Spleen (tissue), 11 donors: ENCODE measurements around the gene FMNL1. TPM values are rescaled to one million over a fixed set of nuclear protein-coding genes. Genes with fewer than 3 reads are reported as not detected.

ENCODE experiments used
- DNase-seq: peaks from one replicate; pipeline ENCODE4 v3.0.0-alpha.2; 2020
- H3K27ac ChIP-seq, 8 donors: fragments of 200-600 bp; sonication (generic) in 7 of 8; 1 replicate in 4 of 8; 2 replicates in 4 of 8; pipeline versions ENCODE4 v1.5.0 to v1.8.0; 2016 to 2021; ENCODE audit warnings: inconsistent platforms in 4 of 8, mild to moderate bottlenecking in 4 of 8, moderate library complexity in 1 of 8
- H3K27me3 ChIP-seq, 7 donors: fragments of 200-600 bp; sonication (generic) in 6 of 7; replicated peaks in 1 of 7; 1 replicate in 4 of 7; 2 replicates in 3 of 7; pipeline versions ENCODE4 v1.5.0 to v1.8.0; 2016 to 2021; ENCODE audit warnings: inconsistent platforms in 3 of 7, mild to moderate bottlenecking in 1 of 7
- H3K36me3 ChIP-seq, 6 donors: fragments of 200-600 bp; sonication (generic) in 5 of 6; 1 replicate in 4 of 6; 2 replicates in 2 of 6; pipeline versions ENCODE4 v1.5.0 to v1.8.0; 2016 to 2021; ENCODE audit warnings: inconsistent platforms in 2 of 6
- H3K4me1 ChIP-seq, 6 donors: fragments of 200-600 bp; sonication (generic) in 5 of 6; 1 replicate in 3 of 6; 2 replicates in 3 of 6; pipeline versions ENCODE4 v1.5.0 to v1.8.0; 2016 to 2021; ENCODE audit warnings: inconsistent platforms in 3 of 6
- H3K4me3 ChIP-seq, 8 donors: fragments of 200-600 bp; sonication (generic) in 7 of 8; 1 replicate in 4 of 8; 2 replicates in 4 of 8; pipeline versions ENCODE4 v1.5.0 to v1.8.0; 2016 to 2021; ENCODE audit warnings: inconsistent platforms in 4 of 8, mild to moderate bottlenecking in 4 of 8, moderate library complexity in 2 of 8
- H3K9me3 ChIP-seq, 8 donors: fragments of 200-600 bp; sonication (generic) in 7 of 8; 1 replicate in 4 of 8; 2 replicates in 4 of 8; pipeline versions ENCODE4 v1.5.0 to v1.8.0; 2016 to 2021; ENCODE audit warnings: inconsistent platforms in 4 of 8
- POLR2A ChIP-seq, 3 donors: fragments of 450-650 bp; IDR thresholded peaks; one replicate each; pipeline ENCODE4 v1.5.1; 2017; ENCODE audit warnings: antibody characterized with exemption in 3 of 3, mild to moderate bottlenecking in 1 of 3
- POLR2AphosphoS5 ChIP-seq, 3 donors: sonication (generic); formaldehyde crosslinking; IDR thresholded peaks; one replicate each; pipeline ENCODE4 v1.5.1; 2017; ENCODE audit warnings: antibody characterized with exemption in 3 of 3
- WGBS, 5 donors: extraction: QIAGEN DNeasy Blood & Tissue Kit in 3 of 5; methylation state at CpG; one replicate each; pipeline versions ENCODE4 v1.1.5 to v1.1.7; 2013 to 2018; 5-methylcytosine and 5-hydroxymethylcytosine counted together
- intact Hi-C: fragments of 100-400 bp; cut with DNase I; formaldehyde crosslinking; loops from one replicate; pipeline ENCODE4 v1.15.0; 2023; ENCODE audit warnings: low total_unique reads
- polyA plus RNA-seq, 3 donors: library from polyadenylated mRNA; stranded (reverse); fragments of 200-250 nt; gene quantifications; one replicate each; pipeline ENCODE4 v1.2.1, GENCODE V29; 2013
- total RNA-seq, 7 donors: library from RNA; depleted of rRNA in 3 of 7; stranded (reverse); fragments of >200 nt in 3 of 7; fragmentation: NEBNext Ultra II Directional in 4 of 7; extraction: Animal tissue kit (Norgen Biotek cat#: 25700) in 4 of 7; gene quantifications; one replicate each; pipeline versions ENCODE4 v1.1.0 to v1.2.1, GENCODE V29; 2016 to 2021
- TF ChIP-seq, protein P1 (sequence below), 11 experiments: fragments of 200-600 bp in 7 of 11; fragments of 450-650 bp in 4 of 11; sonication (generic) in 4 of 11; IDR thresholded peaks in 8 of 11; conservative IDR thresholded peaks in 3 of 11; 1 replicate in 7 of 11; 2 replicates in 4 of 11; pipeline versions ENCODE4 v1.4.0 to v1.8.0; 2016 to 2021; ENCODE audit warnings: antibody characterized with exemption in 11 of 11, inconsistent platforms in 4 of 11, mild to moderate bottlenecking in 1 of 11
- donor health status: healthy with polysubstance abuse.
- donor health status: DM: no; HTN: no; CAD: no; lungs with moderate emphysema.
- donor health status: DM: no; HTN: no; CAD: no.
- donor health status: Bipolar disorder and iron deficiency.
- donor health status: healthy.
- donor health status: DM: no; HTN: no; CAD: no.
- donor health status: DM: yes; HTN: yes; CAD: no.

Gene FMNL1
- total and polyA plus RNA-seq, 10 donors: 40.8 to 281 (median 142) TPM

DNA sequence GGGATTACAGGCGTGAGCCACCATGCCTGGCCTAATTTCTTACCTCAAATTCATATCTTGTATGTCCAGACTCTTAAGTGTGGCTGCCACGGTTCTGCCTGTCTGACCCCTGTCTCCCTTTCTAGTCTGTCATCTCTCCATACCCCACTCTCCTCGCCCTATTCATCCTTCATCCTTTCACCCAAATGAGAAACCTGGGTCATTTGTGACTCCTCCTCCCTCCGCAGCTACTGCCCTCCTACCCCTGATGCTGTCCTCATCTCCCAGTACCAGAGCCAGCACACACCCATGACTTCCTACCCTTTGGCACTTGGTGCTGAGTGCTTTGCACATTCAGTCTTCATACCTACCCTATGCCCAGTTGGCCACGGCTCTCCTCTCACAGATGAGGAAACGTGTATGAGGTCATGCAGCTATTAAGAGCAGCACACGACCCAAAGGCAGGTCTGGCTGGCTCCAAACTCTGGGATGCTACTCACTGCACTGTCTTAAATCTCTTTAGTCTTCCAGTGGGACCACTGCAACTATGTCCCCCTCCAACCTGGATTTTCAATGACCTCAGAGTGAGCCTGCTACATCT lies 38.6 kb downstream of the FMNL1 start:
- no peaks in the 10 kb centered on the region for H3K9me3 ChIP-seq
- WGBS, 5 donors: 83 to 88% (median 85%) methylated on average over 7 of the region's 7 CpGs
- H3K27me3 ChIP-seq: no peaks in the 10 kb centered on the region
- H3K4me1 ChIP-seq: peaks cover 0 to 46% (median 26%) of the 10 kb centered on the region in 6 donors
- no peak overlapping the region for H3K4me3 ChIP-seq
- H3K36me3 ChIP-seq: peaks cover 0 to 27% (median 19%) of the 10 kb centered on the region in 6 donors
- intact Hi-C loops: no loop called here
- TF ChIP-seq, protein P1, sequence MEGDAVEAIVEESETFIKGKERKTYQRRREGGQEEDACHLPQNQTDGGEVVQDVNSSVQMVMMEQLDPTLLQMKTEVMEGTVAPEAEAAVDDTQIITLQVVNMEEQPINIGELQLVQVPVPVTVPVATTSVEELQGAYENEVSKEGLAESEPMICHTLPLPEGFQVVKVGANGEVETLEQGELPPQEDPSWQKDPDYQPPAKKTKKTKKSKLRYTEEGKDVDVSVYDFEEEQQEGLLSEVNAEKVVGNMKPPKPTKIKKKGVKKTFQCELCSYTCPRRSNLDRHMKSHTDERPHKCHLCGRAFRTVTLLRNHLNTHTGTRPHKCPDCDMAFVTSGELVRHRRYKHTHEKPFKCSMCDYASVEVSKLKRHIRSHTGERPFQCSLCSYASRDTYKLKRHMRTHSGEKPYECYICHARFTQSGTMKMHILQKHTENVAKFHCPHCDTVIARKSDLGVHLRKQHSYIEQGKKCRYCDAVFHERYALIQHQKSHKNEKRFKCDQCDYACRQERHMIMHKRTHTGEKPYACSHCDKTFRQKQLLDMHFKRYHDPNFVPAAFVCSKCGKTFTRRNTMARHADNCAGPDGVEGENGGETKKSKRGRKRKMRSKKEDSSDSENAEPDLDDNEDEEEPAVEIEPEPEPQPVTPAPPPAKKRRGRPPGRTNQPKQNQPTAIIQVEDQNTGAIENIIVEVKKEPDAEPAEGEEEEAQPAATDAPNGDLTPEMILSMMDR (IDR thresholded peaks at IDR 0.05 in 8 of 11, conservative IDR thresholded peaks at IDR 0.05 in 3 of 11): no peak
- no peak for TF ChIP-seq POLR2A (IDR thresholded peaks at IDR 0.05)
- no peak for TF ChIP-seq POLR2AphosphoS5 (IDR thresholded peaks at IDR 0.05)
- no peak overlapping the region for H3K27ac ChIP-seq
- DNase-seq: no peak

DNA sequence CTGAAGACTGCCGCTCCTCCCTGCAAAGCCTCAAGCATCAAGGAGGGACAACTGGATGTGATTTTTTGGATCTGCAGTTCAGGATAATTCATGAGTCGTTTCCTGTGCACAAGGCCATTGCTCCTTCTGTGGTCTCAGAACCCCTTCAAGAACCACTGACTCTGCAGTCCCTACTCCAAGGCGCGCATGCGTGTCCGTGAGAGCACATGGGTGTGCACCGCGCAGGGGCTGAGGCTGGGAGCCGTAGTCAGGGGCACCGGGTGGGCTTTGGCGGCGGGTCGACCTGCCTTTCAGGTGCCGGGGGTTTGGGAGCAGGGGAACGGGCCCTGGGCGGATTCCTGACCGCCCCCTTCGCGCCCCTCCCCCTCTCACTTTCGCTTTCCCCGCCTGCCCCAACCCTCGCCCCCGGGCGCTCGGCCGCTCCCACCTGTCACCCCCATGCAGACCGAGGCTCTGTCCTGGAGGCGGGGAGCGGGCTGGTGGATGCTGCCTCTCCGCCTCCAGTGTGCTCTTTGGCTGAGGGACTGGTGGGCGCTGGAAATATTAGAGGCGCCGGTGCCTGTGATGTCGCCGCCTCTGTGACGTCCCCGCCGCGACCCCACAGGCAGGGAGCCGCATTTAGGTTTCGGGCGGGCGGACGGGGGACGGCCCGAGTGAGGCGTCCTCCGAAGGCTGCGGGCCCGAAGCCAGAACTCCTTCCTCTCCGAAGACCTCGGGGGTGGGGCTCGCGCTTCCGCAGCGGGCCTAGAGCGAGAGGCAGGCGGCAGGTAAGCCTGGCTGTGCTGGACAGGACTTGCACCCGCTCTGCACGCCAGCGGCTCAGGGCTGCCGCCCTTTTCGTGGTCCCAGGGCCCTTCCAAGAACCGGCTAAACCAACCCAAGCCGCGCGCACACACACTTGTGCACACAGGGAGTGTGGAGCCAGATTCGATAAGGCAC lies 40.2 kb downstream of the FMNL1 start, which contains the start of gene SPATA32:
Gene SPATA32, minus strand, starts transcription at position 518 of the 939 bp plus-strand sequence. Its CDS starts 78 bp downstream, at position 440.
- TF ChIP-seq POLR2AphosphoS5 (IDR thresholded peaks at IDR 0.05): peak; percentile 46 to 84 (median 63)
- TF ChIP-seq, protein P1 (IDR thresholded peaks at IDR 0.05 in 8 of 11, conservative IDR thresholded peaks at IDR 0.05 in 3 of 11): no peak
- H3K4me1 ChIP-seq: peaks cover 0 to 36% (median 24%) of the 10 kb centered on the region in 6 donors
- WGBS, 5 donors: 2 to 4% (median 3%) methylated on average over 25 to 68 of the region's 68 CpGs
- peaks cover 0 to 43% (median 33%) of the 10 kb centered on the region in 6 donors for H3K36me3 ChIP-seq
- no peaks in the 10 kb centered on the region for H3K27me3 ChIP-seq
- intact Hi-C loops: no loop called here
- H3K27ac ChIP-seq: peak within 1 kb of the TSS; percentile 53 to 87 (median 75)
- H3K4me3 ChIP-seq: peak within 1 kb of the TSS; percentile 57 to 88 (median 70)
- no peaks in the 10 kb centered on the region for H3K9me3 ChIP-seq
- DNase-seq: peak; percentile 95

DNA sequence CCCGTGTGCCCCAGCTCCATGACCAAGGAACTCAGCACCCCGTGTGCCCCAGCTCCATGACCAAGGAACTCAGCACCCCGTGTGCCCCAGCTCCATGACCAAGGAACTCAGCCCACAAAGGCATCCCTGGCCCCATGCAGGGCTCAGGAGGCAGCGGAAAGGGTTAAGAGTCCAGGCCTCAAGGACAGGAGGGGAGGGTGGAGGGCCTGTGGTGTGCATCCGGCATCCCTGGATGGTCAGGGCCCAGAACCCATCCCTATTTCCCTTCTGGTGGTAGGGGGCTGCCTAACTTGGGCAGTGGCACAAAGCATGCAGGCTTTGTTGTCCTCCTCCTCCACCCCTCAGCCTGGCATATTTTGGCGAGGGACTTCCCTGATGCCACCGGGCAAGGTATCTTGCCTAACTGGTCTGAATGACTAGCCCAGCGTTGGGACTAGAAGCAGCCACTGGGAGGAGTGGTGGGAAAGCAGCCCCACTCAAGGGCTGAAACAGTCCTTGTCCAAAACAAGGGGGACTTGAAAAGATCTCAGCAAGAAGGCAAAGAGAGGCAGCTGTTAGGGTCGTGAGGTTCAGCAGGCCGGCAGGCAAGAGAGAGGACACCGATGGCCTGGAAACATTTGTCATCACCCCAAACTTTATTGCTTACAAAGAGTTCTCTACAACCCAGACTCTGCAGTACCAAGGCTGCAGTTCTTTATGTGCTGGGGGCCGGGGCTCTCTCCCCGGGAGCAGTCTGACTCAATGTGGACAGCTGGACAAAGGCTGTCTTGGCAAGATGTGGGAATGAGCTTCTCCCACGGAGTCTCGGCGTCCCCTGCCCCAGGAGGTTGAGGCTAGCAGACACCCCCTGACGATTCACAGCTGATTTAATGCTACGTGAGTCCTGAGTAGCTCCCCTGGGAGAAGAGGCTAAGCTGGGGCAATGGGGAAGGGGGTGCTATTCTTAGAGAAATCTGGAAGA lies 41.1 kb downstream of the FMNL1 start:
- Histone ChIP-seq H3K9me3 (no peaks in the 10 kb centered on the region), H3K4me1 (peaks cover 0 to 36% (median 22%) of the 10 kb centered on the region in 6 donors), H3K27me3 (no peaks in the 10 kb centered on the region), H3K27ac (peak overlapping the region in 7 of 8 donors; percentile 53 to 87 (median 76)), H3K36me3 (peaks cover 2 to 52% (median 42%) of the 10 kb centered on the region in 6 donors), H3K4me3 (peak overlapping the region; percentile 57 to 88 (median 70))
- intact Hi-C loops: no loop called here
- whole genome bisulfite sequencing, 5 donors: 59 to 72% (median 67%) methylated on average over 18 of the region's 18 CpGs
- DNase-seq: peak; percentile 68
- no peak for TF ChIP-seq POLR2A (IDR thresholded peaks at IDR 0.05)
- no peak for TF ChIP-seq POLR2AphosphoS5 (IDR thresholded peaks at IDR 0.05)
- TF ChIP-seq, protein P1 (IDR thresholded peaks at IDR 0.05 in 8 of 11, conservative IDR thresholded peaks at IDR 0.05 in 3 of 11): no peak
